Ishikawa (cell line): ENCODE measurements around the gene MED12L.

Experiments
- CEBPB ChIP-seq: IDR thresholded peaks from 2 replicates; pipeline ENCODE4 v1.6.1; 2012
- CREB1 ChIP-seq: IDR thresholded peaks from 2 replicates; pipeline ENCODE4 v1.6.1; 2012; ENCODE audit warnings: low read depth
- EGR1 ChIP-seq: IDR thresholded peaks from 2 replicates; pipeline ENCODE4 v1.6.1; 2012
- EP300 ChIP-seq: IDR thresholded peaks from 2 replicates; pipeline ENCODE4 v1.6.1; 2012; ENCODE audit warnings: borderline replicate concordance
- FOXM1 ChIP-seq: IDR thresholded peaks from 2 replicates; pipeline ENCODE4 v1.6.1; 2012; ENCODE audit warnings: low read depth, borderline replicate concordance
- NFIC ChIP-seq: IDR thresholded peaks from 2 replicates; pipeline ENCODE4 v1.6.1; 2012
- RAD21 ChIP-seq: IDR thresholded peaks from 2 replicates; pipeline ENCODE4 v1.6.1; 2012; ENCODE audit warnings: low read depth
- TAF1 ChIP-seq: IDR thresholded peaks from 2 replicates; pipeline ENCODE4 v1.6.1; 2012; ENCODE audit warnings: low read depth, mild to moderate bottlenecking
- TCF12 ChIP-seq: IDR thresholded peaks from 2 replicates; pipeline ENCODE4 v1.6.1; 2012; ENCODE audit warnings: low read depth
- TEAD4 ChIP-seq: IDR thresholded peaks from 2 replicates; pipeline ENCODE4 v1.6.1; 2012
- YY1 ChIP-seq: IDR thresholded peaks from 2 replicates; pipeline ENCODE4 v1.6.1; 2012; ENCODE audit warnings: low read depth
- ZBTB7A ChIP-seq: IDR thresholded peaks from 2 replicates; pipeline ENCODE4 v1.6.1; 2012; ENCODE audit warnings: low read depth
- TF ChIP-seq, protein P1 (sequence below): IDR thresholded peaks from 2 replicates; pipeline ENCODE4 v1.6.1; 2012
- TF ChIP-seq, protein P2 (sequence below): IDR thresholded peaks from 2 replicates; pipeline ENCODE4 v1.6.1; 2012; ENCODE audit warnings: low read depth, mild to moderate bottlenecking
- TF ChIP-seq, protein P3 (sequence below): IDR thresholded peaks from 2 replicates; pipeline ENCODE4 v1.6.1; 2012

MED12L gene

DNA sequence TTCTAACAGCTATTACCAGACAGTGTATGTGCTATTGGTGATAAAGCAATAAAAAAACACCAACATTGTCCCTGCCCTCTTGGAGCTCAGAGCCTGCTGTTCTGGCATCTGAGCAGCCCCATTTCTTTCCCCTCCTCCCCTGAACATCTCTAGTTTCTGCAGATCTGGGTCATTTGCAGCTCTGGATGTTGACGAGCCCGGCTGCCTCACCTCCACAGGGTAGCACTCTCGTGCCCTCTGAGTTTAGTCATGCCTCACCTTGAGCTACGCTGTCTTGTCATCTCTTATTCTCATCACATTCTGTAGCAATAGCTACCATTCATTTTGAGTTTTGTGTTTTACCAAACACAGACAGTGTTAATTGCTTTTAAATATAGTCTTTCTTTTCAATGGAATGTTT is 147.5 kb downstream of the MED12L start:
- no peak for TF ChIP-seq RAD21
- no peak for TF ChIP-seq TCF12
- no peak for TF ChIP-seq TAF1
- TF ChIP-seq, protein P1, sequence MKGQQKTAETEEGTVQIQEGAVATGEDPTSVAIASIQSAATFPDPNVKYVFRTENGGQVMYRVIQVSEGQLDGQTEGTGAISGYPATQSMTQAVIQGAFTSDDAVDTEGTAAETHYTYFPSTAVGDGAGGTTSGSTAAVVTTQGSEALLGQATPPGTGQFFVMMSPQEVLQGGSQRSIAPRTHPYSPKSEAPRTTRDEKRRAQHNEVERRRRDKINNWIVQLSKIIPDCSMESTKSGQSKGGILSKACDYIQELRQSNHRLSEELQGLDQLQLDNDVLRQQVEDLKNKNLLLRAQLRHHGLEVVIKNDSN = no peak
- no peak for TF ChIP-seq EGR1
- TF ChIP-seq ZBTB7A = no peak
- no peak for TF ChIP-seq TEAD4
- TF ChIP-seq CEBPB = no peak
- TF ChIP-seq CREB1 = no peak
- no peak for TF ChIP-seq NFIC
- TF ChIP-seq, protein P2, sequence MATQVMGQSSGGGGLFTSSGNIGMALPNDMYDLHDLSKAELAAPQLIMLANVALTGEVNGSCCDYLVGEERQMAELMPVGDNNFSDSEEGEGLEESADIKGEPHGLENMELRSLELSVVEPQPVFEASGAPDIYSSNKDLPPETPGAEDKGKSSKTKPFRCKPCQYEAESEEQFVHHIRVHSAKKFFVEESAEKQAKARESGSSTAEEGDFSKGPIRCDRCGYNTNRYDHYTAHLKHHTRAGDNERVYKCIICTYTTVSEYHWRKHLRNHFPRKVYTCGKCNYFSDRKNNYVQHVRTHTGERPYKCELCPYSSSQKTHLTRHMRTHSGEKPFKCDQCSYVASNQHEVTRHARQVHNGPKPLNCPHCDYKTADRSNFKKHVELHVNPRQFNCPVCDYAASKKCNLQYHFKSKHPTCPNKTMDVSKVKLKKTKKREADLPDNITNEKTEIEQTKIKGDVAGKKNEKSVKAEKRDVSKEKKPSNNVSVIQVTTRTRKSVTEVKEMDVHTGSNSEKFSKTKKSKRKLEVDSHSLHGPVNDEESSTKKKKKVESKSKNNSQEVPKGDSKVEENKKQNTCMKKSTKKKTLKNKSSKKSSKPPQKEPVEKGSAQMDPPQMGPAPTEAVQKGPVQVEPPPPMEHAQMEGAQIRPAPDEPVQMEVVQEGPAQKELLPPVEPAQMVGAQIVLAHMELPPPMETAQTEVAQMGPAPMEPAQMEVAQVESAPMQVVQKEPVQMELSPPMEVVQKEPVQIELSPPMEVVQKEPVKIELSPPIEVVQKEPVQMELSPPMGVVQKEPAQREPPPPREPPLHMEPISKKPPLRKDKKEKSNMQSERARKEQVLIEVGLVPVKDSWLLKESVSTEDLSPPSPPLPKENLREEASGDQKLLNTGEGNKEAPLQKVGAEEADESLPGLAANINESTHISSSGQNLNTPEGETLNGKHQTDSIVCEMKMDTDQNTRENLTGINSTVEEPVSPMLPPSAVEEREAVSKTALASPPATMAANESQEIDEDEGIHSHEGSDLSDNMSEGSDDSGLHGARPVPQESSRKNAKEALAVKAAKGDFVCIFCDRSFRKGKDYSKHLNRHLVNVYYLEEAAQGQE = no peak
- no peak for TF ChIP-seq YY1
- TF ChIP-seq FOXM1 = no peak
- no peak for TF ChIP-seq EP300
- TF ChIP-seq, protein P3, sequence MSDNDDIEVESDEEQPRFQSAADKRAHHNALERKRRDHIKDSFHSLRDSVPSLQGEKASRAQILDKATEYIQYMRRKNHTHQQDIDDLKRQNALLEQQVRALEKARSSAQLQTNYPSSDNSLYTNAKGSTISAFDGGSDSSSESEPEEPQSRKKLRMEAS = no peak

DNA sequence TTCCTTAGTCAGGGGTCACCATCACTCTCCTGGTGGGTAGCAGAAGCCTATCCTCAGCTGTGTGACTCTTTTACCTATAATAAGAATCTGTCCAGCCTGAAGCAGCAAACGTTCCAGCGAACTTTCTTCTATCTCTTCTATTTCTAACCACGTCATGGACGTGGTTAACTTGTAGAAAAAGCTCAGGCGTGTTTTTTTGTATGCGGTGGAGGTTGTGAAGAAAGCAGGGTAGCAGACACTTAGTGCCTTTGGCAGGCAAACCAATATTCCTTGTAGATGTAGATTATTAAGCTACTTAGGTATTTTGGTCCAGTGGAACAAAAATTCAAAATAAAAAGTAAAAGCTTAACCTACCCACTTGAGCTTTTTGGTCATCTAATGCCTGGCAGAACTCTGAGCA is 149.4 kb downstream of the MED12L start:
- TF ChIP-seq YY1 = no peak
- TF ChIP-seq TAF1 = no peak
- TF ChIP-seq NFIC = no peak
- TF ChIP-seq EGR1 = no peak
- TF ChIP-seq CREB1 = no peak
- TF ChIP-seq FOXM1 = no peak
- TF ChIP-seq ZBTB7A = no peak
- TF ChIP-seq TEAD4 = no peak
- no peak for TF ChIP-seq TCF12
- TF ChIP-seq EP300 = no peak

DNA sequence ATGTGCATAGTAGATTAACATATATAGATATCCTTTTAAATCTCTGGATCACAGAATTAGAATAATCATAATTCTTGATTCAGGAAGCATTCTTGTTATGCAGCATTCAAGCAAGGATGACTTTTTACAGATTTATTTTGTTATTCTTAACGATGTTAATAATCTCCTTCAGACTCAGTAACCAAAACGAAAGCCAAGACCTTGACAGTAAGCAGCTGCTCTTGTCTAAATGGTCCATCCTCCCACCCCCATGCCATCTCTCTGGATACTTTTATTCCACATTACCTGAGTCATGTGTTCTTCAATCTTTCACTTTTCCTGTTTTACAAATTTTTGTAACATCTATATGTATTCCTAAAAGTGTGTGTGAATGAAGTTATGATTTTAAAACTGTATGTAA is 150.9 kb downstream of the MED12L start:
- TF ChIP-seq CREB1 = no peak

DNA sequence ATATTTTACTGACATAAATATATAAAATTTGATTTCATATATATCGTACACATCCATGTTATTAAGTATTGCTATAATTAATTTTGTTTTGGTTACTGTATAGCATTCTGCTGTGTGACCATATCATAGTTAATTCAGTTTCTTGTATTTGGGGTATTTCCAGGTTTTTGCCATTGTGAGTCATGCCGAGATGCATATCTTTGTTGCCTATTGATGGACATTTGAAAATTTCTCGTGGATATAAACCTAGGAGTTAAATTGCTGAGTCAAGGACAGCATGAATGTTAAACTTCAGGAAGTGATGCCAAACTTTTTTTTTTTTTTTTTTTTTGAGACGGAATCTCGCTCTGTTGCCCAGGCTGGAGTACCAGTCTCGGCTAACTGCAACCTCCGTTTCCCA is 151.3 kb downstream of the MED12L start:
- TF ChIP-seq, protein P3 = no peak
- TF ChIP-seq EP300 = no peak
- no peak for TF ChIP-seq TCF12
- TF ChIP-seq ZBTB7A = no peak
- TF ChIP-seq, protein P1 = no peak
- no peak for TF ChIP-seq CREB1
- no peak for TF ChIP-seq TEAD4
- TF ChIP-seq TAF1 = no peak
- TF ChIP-seq CEBPB = no peak
- no peak for TF ChIP-seq NFIC
- TF ChIP-seq EGR1 = no peak
- no peak for TF ChIP-seq YY1
- TF ChIP-seq FOXM1 = no peak
- TF ChIP-seq RAD21 = no peak
- TF ChIP-seq, protein P2 = no peak

DNA sequence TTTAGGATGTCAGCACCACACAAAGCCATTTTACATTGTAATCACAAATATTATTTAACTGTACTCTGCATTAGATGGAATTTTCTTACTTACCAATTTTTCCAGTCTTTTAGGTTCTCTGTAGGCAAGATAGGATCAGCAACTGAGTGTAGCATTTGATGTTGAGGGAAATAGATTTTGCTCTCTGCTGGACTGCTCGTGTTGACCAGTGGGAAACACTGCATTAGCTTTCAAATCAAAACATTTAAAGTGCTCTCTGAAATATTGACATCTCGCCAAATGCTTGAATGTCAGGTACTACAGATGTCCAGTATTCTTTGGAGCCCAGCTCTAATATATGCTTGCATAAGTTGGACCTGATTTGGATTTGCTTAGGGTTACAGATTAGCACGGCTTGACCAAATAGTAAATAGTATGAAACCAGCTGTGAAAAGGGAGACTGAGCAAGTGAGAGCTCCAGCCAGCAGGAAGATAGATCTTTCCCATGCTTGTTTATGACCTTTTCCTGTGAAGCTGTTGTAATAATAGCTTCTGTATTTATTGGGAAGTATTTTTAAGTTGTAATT is 163.4 kb downstream of the MED12L start:
- TF ChIP-seq, protein P1 = no peak
- no peak for TF ChIP-seq CEBPB
- TF ChIP-seq TAF1 = no peak
- TF ChIP-seq YY1 = no peak
- no peak for TF ChIP-seq ZBTB7A
- TF ChIP-seq, protein P2 = no peak
